Measurements from ENCODE around the gene ATP11A.

Gene ATP11A

DNA sequence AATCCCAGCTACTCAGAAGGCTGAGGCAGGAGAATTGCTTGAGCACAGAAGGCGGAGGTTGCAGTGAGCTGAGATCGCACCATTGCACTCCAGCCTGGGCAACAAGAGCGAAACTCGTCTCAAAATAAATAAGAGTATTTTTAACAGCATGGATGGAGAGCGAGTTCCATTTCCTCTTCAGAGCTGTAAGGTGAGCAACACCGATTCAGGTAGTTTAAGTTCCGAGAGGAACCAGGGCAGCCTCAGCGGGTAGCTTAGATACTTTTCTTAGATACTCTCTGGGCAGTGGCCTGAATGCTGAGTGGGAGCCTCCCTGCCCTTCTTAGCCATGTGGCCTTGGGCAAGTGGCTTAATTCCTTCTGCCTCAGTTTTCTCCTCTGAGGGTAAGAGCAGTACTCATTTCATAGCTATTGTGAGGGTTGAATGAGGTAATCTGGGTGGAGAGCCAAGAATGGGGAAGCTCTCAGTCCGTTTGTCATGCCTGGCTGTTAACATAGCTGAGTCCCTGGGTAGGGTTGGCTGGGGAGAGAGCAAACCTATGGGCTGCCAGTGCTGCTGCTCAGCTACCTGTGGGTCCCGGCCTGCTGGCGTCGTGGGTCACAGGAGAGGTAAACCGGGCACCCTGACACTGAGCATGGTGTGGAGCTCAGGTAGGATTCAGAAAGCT, 4.1 kb downstream of the ATP11A start:
- DNase-seq (no peak), ATAC-seq (replicated peaks) (no peak)
- H3K27ac Mint-ChIP-seq: no peak overlapping the region
- H3K27me3 Mint-ChIP-seq: no peaks in the 10 kb centered on the region
- H3K4me3 Mint-ChIP-seq: peak overlapping the region in 1 of 2 donors; percentile 17
- no peaks in the 10 kb centered on the region for H3K9me3 Mint-ChIP-seq
- H3K4me1 Mint-ChIP-seq: peaks cover 24 to 43% of the 10 kb centered on the region in 2 donors
- H3K36me3 Mint-ChIP-seq: peaks cover 14 to 22% of the 10 kb centered on the region in 2 donors

DNA sequence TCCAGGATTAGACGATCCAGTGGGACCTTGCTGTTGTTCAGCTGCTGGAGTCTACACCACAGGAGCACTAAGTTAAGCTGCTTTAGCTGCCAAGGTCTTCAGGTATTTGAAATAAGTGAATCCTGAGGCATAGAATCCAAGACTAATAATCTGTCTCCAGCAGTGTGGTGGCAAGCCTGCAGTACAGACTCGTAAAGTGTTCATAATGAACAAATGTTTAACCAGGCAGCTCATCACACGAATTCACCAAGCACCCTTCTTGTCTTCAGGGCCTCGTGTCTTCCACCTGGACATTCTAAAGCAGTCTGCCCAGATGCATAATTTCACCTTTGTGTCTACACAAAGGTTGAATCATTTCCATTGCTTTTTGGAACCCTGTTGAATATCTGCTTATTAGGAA, 5.3 kb downstream of the ATP11A start:
- H3K27ac Mint-ChIP-seq: no peak overlapping the region
- DNase-seq: no peak
- H3K27me3 Mint-ChIP-seq: no peaks in the 10 kb centered on the region
- ATAC-seq (replicated peaks): no peak
- peaks cover 22 to 38% of the 10 kb centered on the region in 2 donors for H3K4me1 Mint-ChIP-seq
- no peak overlapping the region for H3K4me3 Mint-ChIP-seq
- H3K36me3 Mint-ChIP-seq: peaks cover 14 to 22% of the 10 kb centered on the region in 2 donors
- H3K9me3 Mint-ChIP-seq: no peaks in the 10 kb centered on the region

DNA sequence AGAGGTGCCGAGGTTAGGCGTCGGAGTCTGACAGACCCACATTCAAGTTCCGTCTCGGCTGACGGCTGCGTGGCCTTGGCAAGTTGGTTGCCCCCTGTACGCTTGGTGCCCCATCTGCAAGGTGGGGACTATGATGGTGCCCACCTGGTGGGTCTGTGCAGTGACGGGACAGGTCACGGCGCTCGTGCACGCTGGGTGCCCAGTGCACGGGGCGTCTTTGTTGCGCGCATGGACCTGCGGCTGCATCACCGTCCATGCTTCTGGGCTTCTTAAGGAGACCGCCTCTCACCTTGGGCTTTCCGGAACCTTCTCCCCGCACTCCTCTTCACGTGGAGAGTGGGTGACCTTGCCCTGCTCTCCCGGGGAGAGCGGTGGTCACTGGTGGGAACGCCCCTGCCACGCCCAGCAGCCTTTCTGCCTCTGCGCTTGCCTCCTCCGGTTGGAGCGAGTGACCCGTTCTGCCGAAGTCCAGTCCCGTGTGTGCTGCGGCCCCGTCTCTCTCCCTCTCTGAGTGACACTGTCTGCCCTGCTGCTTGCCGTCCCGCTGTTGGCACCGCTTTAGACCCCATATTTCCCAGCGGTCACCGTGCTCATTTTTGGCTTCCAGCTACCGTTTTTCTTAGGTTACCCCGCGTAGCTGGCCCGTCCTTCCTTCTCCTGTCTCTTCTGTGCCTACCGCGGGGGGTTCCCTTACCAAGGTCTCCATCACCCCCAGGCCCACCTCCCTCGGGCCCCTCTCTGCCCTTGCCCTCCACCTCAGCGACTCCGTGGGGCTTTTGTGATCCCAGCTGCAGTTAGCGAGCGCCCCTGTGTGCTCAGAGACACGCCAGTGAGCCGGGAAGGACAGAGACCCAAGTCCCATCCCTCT, 6.4 kb downstream of the ATP11A start:
- no peak overlapping the region for H3K4me3 Mint-ChIP-seq
- DNase-seq (no peak), ATAC-seq (replicated peaks) (no peak)
- peaks cover 14 to 31% of the 10 kb centered on the region in 2 donors for H3K36me3 Mint-ChIP-seq
- H3K9me3 Mint-ChIP-seq: no peaks in the 10 kb centered on the region
- H3K27me3 Mint-ChIP-seq: no peaks in the 10 kb centered on the region
- H3K4me1 Mint-ChIP-seq: peaks cover 22 to 32% of the 10 kb centered on the region in 2 donors
- H3K27ac Mint-ChIP-seq: no peak overlapping the region

DNA sequence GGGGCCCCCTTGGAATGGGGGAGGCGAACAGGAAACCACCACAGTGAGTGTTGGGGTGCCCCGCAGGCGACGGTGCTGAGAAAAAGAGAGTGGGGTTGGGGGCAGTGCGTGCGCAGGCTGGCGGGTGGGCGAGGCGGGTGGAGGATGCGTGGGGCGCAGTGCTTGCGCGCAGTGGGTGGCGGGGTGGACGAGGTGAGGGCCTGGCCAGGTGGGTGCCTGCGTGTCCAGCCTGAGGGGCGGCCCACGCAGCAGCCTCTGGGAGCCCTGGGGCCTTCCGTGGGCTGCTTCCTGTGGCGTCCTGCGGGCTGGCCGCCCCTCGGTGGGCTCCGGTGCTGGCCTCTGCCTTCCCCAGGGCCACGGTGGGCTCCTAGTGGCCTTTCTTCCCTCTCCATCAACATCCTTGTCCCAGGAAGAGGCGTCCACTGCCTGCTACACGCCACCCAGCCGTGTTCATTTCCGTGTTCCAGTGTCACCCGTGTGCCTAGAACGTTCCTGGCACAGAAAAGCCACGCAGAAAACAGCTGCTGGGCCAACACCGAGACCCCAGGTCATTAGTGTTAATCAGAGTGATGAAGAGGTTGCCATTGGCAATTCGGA, 7.1 kb downstream of the ATP11A start:
- no peaks in the 10 kb centered on the region for H3K27me3 Mint-ChIP-seq
- no peaks in the 10 kb centered on the region for H3K9me3 Mint-ChIP-seq
- H3K4me1 Mint-ChIP-seq: peaks cover 17 to 24% of the 10 kb centered on the region in 2 donors
- ATAC-seq (replicated peaks) (no peak), DNase-seq (no peak)
- peaks cover 14 to 31% of the 10 kb centered on the region in 2 donors for H3K36me3 Mint-ChIP-seq
- H3K4me3 Mint-ChIP-seq: no peak overlapping the region
- H3K27ac Mint-ChIP-seq: no peak overlapping the region

DNA sequence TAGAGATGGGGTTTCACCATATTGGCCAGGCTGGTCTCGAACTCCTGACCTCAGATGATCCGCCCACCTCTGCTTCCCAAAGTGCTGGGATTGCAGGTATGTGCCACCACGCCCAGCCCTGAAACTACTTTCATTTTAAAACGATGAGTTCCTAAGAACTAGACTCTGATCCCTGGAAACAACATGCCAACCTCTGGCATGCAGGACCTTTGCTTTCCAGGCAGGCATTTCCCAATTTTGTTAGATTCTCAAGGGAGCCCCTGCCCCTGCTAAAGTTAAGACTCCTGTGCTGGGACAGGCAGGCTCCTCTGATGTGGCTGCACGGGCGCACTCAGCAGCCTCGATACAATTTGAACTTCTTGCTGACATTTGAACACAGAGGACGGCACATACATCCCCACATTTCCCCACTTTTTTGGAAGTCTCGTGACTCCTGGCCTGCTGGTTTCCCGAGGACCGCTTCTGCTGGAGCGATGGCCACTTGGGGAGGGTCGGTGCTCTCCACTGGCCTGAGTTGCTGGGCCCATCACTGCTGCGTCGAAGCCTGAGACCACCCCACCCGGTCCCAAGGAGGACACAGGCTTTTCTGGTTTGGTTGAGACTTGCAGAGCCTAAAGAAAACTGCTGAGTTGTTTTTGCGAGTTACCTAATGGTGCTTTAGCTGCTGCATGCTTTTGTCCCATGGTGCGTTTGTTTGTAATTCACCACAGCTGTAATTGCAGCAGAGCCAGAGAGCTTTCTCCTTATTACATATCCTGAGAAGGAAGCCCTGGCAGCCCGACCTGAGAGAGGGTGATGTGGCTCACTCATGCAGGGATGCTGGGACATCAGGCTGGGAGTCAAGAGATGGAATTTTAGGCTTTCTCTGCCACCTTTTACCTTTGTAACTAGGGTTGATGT, 8.2 kb downstream of the ATP11A start:
- H3K4me3 Mint-ChIP-seq: no peak overlapping the region
- H3K27me3 Mint-ChIP-seq: no peaks in the 10 kb centered on the region
- H3K36me3 Mint-ChIP-seq: peaks cover 21 to 35% of the 10 kb centered on the region in 2 donors
- no peak for ATAC-seq (replicated peaks)
- peaks cover 14 to 15% of the 10 kb centered on the region in 2 donors for H3K4me1 Mint-ChIP-seq
- no peak overlapping the region for H3K27ac Mint-ChIP-seq
- no peaks in the 10 kb centered on the region for H3K9me3 Mint-ChIP-seq
- DNase-seq: no peak

DNA sequence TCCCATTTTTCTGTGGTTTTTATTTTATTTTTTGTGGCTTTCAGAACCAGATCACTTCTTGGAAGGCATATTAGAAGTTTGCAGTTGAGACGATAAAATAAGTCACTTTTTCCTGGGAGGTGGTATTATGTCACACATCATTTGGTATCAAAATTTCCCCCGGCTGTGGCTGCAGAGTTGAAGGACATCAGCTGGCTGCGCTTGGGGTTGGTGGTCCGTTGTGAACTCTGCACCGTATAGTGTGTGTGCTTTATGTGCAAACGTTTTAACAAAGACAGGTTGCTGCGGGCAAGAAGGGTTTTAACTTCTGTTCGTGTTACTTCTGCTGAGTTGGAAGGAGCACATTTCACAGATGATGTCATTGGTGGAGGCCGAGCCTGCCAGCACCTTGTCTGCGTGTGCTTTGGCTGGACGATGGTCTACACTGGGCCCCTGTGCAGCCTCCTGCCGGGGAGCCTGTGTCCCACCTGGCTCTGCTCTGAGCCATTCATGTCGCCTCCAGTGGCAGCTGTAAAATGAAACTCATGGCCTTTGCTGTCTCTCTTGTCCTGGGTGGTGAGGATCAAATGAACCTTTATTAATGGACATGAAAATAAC, 9.6 kb downstream of the ATP11A start:
- Mint-ChIP-seq H3K4me1 (peaks cover 7% of the 10 kb centered on the region in 2 donors), H3K4me3 (no peak overlapping the region), H3K27me3 (no peaks in the 10 kb centered on the region), H3K9me3 (no peaks in the 10 kb centered on the region), H3K36me3 (peaks cover 18 to 34% of the 10 kb centered on the region in 2 donors), H3K27ac (no peak overlapping the region)
- ATAC-seq (replicated peaks) (no peak), DNase-seq (no peak)

DNA sequence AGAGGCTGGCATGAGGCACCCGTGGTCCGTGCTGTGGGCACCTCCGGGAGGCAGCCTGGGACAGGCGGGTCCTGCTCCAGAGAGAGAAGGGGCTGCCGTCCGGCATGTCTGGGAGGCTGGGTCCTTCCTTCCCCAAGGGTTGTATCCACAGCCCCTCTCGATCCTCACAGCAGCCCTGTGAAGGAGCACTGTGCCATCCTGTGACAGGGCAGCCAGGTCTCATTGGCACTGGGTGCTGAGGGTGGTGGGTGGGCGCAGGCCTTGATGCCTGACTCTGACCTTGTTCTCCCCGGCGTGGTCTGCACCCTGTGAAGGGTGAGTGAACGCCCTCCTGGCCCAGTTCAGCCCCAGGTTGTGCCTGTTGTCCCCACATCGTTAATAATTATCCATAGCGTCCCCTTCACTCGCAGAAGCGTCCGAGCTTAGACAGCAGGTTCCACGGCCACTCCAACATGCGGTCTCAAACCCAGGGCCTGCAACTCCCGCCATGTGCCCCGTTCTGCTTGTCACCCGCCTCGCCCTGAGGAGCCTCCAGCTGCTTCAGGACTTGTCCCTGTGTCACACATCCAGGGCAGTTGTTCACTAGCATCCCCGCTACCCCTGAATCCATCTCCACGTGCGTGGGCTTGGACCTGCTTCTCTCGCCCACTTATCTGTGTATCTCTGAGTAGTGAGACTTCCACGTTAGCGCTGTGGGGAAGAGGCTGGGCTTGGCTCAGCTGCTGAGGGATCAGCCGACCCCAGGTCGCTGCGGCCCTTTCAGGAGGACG, 10.6 kb downstream of the ATP11A start:
- H3K36me3 Mint-ChIP-seq: peaks cover 21 to 38% of the 10 kb centered on the region in 2 donors
- no peak overlapping the region for H3K27ac Mint-ChIP-seq
- DNase-seq (no peak), ATAC-seq (replicated peaks) (no peak)
- H3K27me3 Mint-ChIP-seq: no peaks in the 10 kb centered on the region
- H3K4me1 Mint-ChIP-seq: peaks cover 5% of the 10 kb centered on the region in 2 donors
- H3K4me3 Mint-ChIP-seq: no peak overlapping the region
- H3K9me3 Mint-ChIP-seq: no peaks in the 10 kb centered on the region

DNA sequence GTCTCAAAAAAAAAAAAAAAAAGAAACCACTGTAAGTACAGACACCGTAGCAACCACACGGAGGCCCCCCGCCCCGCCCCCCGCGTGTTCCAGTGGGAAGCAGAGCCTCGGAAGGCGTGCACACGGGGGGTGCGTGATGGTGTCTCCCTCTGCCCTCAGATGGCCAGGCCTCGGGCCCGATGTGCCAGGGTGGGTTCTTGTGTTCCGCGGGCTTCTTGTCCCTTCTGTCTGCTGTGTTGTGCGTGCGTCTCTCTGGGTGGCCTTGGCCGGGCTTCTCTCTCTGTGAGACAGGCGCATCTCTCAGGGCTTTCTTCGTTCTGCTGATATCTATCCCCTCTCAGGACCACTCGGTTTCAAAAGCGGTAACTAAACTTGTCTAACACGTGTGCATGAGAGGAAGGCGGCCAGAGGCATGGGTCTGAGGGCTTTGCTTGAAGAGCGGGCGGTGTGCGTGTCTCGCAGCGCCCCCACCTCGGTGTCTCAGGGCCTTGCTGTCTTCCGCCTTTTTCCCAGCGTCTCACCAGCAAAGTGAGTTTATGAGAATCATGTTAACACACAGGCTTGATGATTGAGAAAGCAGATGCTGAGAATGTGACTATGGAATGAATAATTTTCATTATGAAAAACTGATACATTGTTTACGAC, 12.6 kb downstream of the ATP11A start:
- Mint-ChIP-seq H3K4me3 (no peak overlapping the region), H3K27me3 (no peaks in the 10 kb centered on the region), H3K27ac (no peak overlapping the region), H3K36me3 (peaks cover 19 to 33% of the 10 kb centered on the region in 2 donors), H3K4me1 (peaks cover 5% of the 10 kb centered on the region in 2 donors), H3K9me3 (no peaks in the 10 kb centered on the region)
- no peak for ATAC-seq (replicated peaks)
- DNase-seq: no peak

DNA sequence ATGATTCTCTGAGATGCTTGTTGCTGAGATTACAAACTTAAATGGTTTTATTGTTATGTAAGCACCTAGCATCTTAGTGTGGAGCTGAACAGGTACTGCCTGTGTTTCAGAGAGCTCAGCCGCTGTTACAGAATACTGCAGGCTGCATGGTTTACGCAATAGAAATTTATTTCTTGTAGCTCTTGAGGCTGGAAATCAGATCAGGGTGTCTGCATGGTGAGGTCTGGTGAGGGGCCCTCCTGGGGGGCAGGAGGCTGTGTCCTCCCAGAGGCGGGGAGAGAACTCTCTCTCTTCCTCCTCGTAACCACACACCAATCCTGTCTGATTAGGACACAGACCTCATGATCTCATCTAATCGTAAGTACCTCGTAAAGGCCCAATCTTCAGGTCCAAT, 13.1 kb downstream of the ATP11A start:
- Mint-ChIP-seq H3K9me3 (no peaks in the 10 kb centered on the region), H3K4me3 (no peak overlapping the region), H3K4me1 (peaks cover 5% of the 10 kb centered on the region in 2 donors), H3K36me3 (peaks cover 16 to 34% of the 10 kb centered on the region in 2 donors), H3K27me3 (no peaks in the 10 kb centered on the region), H3K27ac (no peak overlapping the region)
- ATAC-seq (replicated peaks): no peak
- no peak for DNase-seq

DNA sequence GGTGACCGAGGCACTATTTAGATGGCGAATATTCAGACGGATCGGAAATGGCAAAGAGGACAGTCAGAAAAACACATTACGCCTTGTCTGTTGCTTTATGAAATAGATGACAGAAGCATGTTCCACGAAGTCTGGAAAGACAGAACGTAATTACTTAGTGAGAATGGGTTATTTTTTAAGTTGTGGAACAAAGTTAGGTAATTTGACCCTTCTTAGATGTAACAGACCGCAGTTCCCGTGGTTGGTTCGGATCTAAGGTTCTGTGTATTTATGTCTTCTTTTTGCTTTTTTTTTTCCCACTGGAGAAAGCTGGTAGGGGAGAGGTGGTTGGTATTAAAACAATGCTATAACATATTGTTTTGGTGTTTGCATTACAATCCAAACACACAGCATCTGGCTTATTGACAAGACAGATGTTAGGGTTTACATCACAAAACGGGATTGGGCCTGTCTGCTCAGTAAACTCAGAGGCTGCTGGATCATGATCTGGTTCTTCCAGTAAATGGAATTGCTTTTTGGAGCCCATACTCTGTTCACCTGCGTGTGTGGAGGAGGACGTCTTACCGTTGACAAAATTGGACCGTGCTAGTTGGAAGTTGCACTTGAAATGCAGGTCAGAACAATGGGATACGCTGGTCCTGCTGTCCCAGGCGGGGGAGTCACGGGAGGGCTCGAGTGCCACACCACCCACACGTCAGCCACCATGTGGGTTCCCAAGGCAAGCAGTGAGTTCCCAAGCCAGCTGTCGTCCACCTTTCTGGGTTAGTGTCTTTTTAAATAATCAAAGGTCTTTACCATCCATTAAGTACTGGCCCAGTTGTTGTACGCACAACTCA, 13.8 kb downstream of the ATP11A start:
- Mint-ChIP-seq H3K36me3 (peaks cover 13 to 33% of the 10 kb centered on the region in 2 donors), H3K27ac (no peak overlapping the region), H3K4me1 (peaks cover 5% of the 10 kb centered on the region in 2 donors), H3K4me3 (no peak overlapping the region), H3K9me3 (no peaks in the 10 kb centered on the region), H3K27me3 (no peaks in the 10 kb centered on the region)
- DNase-seq (no peak), ATAC-seq (replicated peaks) (no peak)

DNA sequence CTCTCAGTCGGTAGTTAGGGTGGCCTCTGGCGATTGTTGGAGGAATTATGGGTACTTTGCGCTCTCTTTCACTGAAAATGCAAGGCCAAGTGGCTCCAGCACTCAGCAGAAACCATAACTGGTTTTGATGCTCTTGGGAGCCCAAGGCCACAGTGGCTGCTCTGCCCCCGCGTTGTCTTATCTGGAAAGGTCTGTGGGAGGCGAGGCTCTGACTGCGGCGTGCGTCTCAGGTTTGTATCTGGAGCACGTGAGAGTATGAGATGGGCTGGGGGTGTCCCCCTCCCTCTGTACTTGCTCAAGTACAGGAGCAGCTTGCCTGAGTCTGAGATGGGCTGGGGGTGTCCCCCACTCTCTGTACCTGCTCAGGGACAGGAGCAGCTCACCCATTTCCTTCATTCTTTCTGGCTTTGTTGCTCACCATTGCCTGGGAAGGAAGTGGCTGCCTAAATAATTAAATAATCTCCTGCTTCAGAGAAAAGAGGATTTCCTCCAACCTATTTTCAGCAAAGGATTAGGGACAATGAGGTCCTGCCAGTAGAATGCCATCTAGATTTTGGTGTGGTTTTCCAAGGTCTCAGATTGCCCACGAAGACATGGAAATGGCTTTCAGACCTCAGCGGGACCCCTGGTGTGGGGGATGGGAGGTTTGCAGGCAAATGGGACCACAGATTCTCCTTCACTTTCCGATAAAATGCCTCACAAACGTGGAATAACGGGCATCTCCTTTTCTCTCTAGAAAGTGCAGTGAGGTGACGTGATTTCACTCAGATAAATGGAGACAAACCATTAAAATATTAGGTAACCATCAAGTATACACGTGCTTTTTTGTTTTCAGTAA, 14.7 kb downstream of the ATP11A start:
- Mint-ChIP-seq H3K36me3 (peaks cover 14 to 33% of the 10 kb centered on the region in 2 donors), H3K4me1 (peaks cover 5 to 7% of the 10 kb centered on the region in 2 donors), H3K9me3 (no peaks in the 10 kb centered on the region), H3K27me3 (no peaks in the 10 kb centered on the region), H3K4me3 (no peak overlapping the region), H3K27ac (no peak overlapping the region)
- no peak for DNase-seq
- ATAC-seq (replicated peaks): no peak
